ENCODE measurements around the gene DLG5.

DNA sequence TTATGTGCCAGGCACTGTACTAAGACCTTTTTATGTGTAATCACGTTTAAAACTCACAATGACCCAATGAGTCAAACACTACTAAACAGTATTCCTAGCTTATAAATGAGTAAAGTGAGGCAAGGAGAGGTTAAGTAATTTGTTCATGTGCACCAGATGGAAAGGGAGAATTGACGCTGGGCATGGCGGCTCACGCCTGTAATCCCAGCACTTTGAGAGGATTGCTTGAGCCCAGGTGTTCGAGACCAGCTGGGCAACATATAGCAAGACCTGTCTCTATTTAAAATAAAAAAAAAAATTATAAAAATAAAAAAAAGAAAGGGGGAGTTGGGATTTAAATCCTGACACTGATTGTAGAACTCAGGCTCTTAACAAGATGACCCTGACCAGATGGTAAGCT, 46.7 kb upstream of the DLG5 start:
- TF ChIP-seq, protein P1, sequence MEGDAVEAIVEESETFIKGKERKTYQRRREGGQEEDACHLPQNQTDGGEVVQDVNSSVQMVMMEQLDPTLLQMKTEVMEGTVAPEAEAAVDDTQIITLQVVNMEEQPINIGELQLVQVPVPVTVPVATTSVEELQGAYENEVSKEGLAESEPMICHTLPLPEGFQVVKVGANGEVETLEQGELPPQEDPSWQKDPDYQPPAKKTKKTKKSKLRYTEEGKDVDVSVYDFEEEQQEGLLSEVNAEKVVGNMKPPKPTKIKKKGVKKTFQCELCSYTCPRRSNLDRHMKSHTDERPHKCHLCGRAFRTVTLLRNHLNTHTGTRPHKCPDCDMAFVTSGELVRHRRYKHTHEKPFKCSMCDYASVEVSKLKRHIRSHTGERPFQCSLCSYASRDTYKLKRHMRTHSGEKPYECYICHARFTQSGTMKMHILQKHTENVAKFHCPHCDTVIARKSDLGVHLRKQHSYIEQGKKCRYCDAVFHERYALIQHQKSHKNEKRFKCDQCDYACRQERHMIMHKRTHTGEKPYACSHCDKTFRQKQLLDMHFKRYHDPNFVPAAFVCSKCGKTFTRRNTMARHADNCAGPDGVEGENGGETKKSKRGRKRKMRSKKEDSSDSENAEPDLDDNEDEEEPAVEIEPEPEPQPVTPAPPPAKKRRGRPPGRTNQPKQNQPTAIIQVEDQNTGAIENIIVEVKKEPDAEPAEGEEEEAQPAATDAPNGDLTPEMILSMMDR (conservative IDR thresholded peaks at IDR 0.05; ENCODE audit: low read length), result no peak
- TF ChIP-seq EZH2phosphoT487 (IDR thresholded peaks at IDR 0.05; ENCODE audit: borderline replicate concordance), result no peak

Measured in Loucy (cell line).